ENCODE data around the gene HOXD4. TPM values are rescaled to one million over a fixed set of nuclear protein-coding genes. Genes with fewer than 3 reads are reported as not detected.

Gene HOXD4
- total and polyA plus RNA-seq, 2 of the 4 experiments (the other 2 are of a cell fraction) = not detected

DNA sequence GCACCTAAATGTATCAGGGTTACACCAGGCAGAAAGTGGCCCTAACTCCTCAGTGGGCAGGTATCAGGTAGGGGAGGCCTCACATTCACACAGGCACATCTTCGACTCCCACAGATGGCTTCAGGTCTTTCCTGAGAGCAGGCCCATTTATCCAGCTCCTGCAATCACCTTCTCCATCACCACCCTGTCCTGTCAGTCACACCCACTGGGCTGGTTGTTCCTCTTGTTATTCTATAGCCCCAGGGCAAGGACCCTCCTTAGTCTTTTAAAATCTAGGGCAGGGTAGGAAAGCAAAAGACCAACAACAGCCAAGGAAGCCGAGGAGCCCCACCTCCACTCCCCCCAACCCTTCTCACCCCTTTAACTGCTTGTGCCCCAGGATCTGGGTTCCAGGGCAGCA is 9.1 kb upstream of the HOXD4 start:
- DNase-seq = no peak
- no peak overlapping the region for H2BK20ac ChIP-seq (ENCODE audit: low read depth, low read length)
- no peak overlapping the region for H3K27ac ChIP-seq (ENCODE audit: insufficient read depth, low read length)
- H3K27me3 ChIP-seq (ENCODE audit: control insufficient read depth, insufficient read depth, low read length) = peaks cover 67% of the 10 kb centered on the region
- dilution Hi-C loops (cut with HindIII; ENCODE audit: low sequenced_read_pairs, unreplicated experiment) = no loop called here
- in situ Hi-C loops (cut with MboI; ENCODE audit: low sequenced_read_pairs) = loop anchor here (5.0 kb wide), 1 partner anchor 410 kb away; no protein-coding TSS in a partner anchor
- no peak overlapping the region for H3K4me2 ChIP-seq (ENCODE audit: low read depth, low read length)
- no peak overlapping the region for H3K4me3 ChIP-seq (ENCODE audit: insufficient read depth, low read depth, low read length)
- H3K36me3 ChIP-seq (ENCODE audit: control insufficient read depth, insufficient read depth, low read length) = no peaks in the 10 kb centered on the region
- no peaks in the 10 kb centered on the region for H3K79me1 ChIP-seq (ENCODE audit: low read depth in 1 of 2, low read length in 2 of 2)
- POLR2A ChIA-PET (ENCODE audit: unreplicated experiment) = no interaction called here
- H4K91ac ChIP-seq (ENCODE audit: insufficient read depth, low read depth, low read length) = no peak overlapping the region
- no peak overlapping the region for H3K4ac ChIP-seq (ENCODE audit: low read depth, low read length)
- no peak overlapping the region for H2AK9ac ChIP-seq (replicated peaks; ENCODE audit: low read depth, low read length, poor library complexity)
- no peak overlapping the region for H3K18ac ChIP-seq (ENCODE audit: low read depth, low read length)
- no peak overlapping the region for H2AFZ ChIP-seq (replicated peaks; ENCODE audit: low read length, poor library complexity)
- no peak overlapping the region for H3K23ac ChIP-seq (ENCODE audit: low read depth, low read length)
- no CpG with 5 or more reads among the region's 2 CpGs for WGBS, 2 experiments (ENCODE audit: extremely low coverage in 2 of 2, insufficient read length in 1 of 2)
- no peak overlapping the region for H2BK15ac ChIP-seq (ENCODE audit: low read depth, low read length)
- H3K9ac ChIP-seq (ENCODE audit: low read depth, low read length) = no peak overlapping the region
- H3K4me1 ChIP-seq (ENCODE audit: control insufficient read depth, insufficient read depth, low read length) = no peaks in the 10 kb centered on the region
- H4K8ac ChIP-seq (ENCODE audit: low read depth in 2 of 2, low read length in 2 of 2) = no peak overlapping the region
- H2BK5ac ChIP-seq (ENCODE audit: low read depth, low read length, poor library complexity, severe bottlenecking) = no peak overlapping the region
- no peak overlapping the region for H3K56ac ChIP-seq (ENCODE audit: extremely low read depth, insufficient read depth, low read length)
- no peak overlapping the region for H3K14ac ChIP-seq (replicated peaks; ENCODE audit: low read depth, low read length)
- CTCF ChIA-PET = no interaction called here
- H4K20me1 ChIP-seq (ENCODE audit: insufficient read depth, low read length) = no peaks in the 10 kb centered on the region
- H3K9me1 ChIP-seq (ENCODE audit: insufficient read depth, low read length) = no peaks in the 10 kb centered on the region
- ATAC-seq (ENCODE audit: low read depth) = no peak
- H2BK120ac ChIP-seq (ENCODE audit: low read depth, low read length) = no peak overlapping the region
- H3K9me3 ChIP-seq (ENCODE audit: control insufficient read depth, insufficient read depth, low read length) = peaks cover 2% of the 10 kb centered on the region
- no TSS peak for BruUV-seq (replicated peaks)
- intact Hi-C loops (cut with micrococcal nuclease) = no loop called here
- H2AK5ac ChIP-seq (ENCODE audit: low read depth, low read length) = no peak overlapping the region
- TF ChIP-seq, protein P1, sequence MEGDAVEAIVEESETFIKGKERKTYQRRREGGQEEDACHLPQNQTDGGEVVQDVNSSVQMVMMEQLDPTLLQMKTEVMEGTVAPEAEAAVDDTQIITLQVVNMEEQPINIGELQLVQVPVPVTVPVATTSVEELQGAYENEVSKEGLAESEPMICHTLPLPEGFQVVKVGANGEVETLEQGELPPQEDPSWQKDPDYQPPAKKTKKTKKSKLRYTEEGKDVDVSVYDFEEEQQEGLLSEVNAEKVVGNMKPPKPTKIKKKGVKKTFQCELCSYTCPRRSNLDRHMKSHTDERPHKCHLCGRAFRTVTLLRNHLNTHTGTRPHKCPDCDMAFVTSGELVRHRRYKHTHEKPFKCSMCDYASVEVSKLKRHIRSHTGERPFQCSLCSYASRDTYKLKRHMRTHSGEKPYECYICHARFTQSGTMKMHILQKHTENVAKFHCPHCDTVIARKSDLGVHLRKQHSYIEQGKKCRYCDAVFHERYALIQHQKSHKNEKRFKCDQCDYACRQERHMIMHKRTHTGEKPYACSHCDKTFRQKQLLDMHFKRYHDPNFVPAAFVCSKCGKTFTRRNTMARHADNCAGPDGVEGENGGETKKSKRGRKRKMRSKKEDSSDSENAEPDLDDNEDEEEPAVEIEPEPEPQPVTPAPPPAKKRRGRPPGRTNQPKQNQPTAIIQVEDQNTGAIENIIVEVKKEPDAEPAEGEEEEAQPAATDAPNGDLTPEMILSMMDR (conservative IDR thresholded peaks at IDR 0.05; ENCODE audit: low read depth, low read length) = no peak
- TF ChIP-seq POLR2A (IDR thresholded peaks at IDR 0.05; ENCODE audit: low read depth, low read length) (no peak), MAZ (IDR thresholded peaks at IDR 0.05; ENCODE audit: borderline replicate concordance, low read depth, low read length) (no peak), CHD1 (IDR thresholded peaks at IDR 0.05; ENCODE audit: low read depth, low read length) (no peak), RAD21 (IDR thresholded peaks at IDR 0.05; ENCODE audit: low read length) (no peak)
- TF ChIP-seq, protein P2, sequence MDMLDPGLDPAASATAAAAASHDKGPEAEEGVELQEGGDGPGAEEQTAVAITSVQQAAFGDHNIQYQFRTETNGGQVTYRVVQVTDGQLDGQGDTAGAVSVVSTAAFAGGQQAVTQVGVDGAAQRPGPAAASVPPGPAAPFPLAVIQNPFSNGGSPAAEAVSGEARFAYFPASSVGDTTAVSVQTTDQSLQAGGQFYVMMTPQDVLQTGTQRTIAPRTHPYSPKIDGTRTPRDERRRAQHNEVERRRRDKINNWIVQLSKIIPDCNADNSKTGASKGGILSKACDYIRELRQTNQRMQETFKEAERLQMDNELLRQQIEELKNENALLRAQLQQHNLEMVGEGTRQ (IDR thresholded peaks at IDR 0.05; ENCODE audit: low read depth, low read length) = no peak
- no peak overlapping the region for H4K5ac ChIP-seq (ENCODE audit: low read depth, low read length)
